GM23338 (cell line): ENCODE results near the gene ROR1. TPM values are rescaled to one million over a fixed set of nuclear protein-coding genes. Genes with fewer than 3 reads are reported as not detected.

ENCODE experiments used
- ATAC-seq: fragments of 200-7000 bp; cut with Tn5 transposase; 3 replicates; pipeline ENCODE4 v1.9.1; 2020
- DNase-seq: peaks from one replicate; pipeline ENCODE4 v3.0.0-alpha.2; 2015; ENCODE audit warnings: low spot score
- H2AFZ ChIP-seq: fragments of 200-600 bp; sonication (generic); 2 replicates; pipeline ENCODE4 v1.8.0; 2016; ENCODE audit warnings: antibody characterized with exemption, mild to moderate bottlenecking, moderate library complexity
- H3F3A ChIP-seq: fragments of 200-600 bp; sonication (generic); replicated peaks from 2 replicates; pipeline ENCODE4 v1.8.0; 2017; ENCODE audit warnings: antibody characterized with exemption, mixed run types, low read depth
- H3K27ac ChIP-seq: fragments of 200-600 bp; sonication (generic); 2 replicates; pipeline ENCODE4 v1.6.1; 2016; ENCODE audit warnings: low read depth
- H3K27me3 ChIP-seq: fragments of 200-600 bp; sonication (generic); 2 replicates; pipeline ENCODE4 v1.8.0; 2016; ENCODE audit warnings: mild to moderate bottlenecking, mixed run types, moderate library complexity; ENCODE audit not compliant: insufficient read depth
- H3K36me3 ChIP-seq: fragments of 200-600 bp; sonication (generic); 2 replicates; pipeline ENCODE4 v1.8.0; 2016; ENCODE audit warnings: mild to moderate bottlenecking; ENCODE audit not compliant: insufficient read depth
- H3K4me1 ChIP-seq: fragments of 200-600 bp; sonication (generic); 2 replicates; pipeline ENCODE4 v1.8.0; 2016; ENCODE audit warnings: mild to moderate bottlenecking, moderate library complexity; ENCODE audit not compliant: insufficient read depth
- H3K4me2 ChIP-seq: fragments of 200-600 bp; sonication (generic); 2 replicates; pipeline ENCODE4 v1.7.1; 2017; ENCODE audit warnings: mixed run types
- H3K4me3 ChIP-seq: fragments of 200-600 bp; sonication (generic); 2 replicates; pipeline ENCODE4 v1.6.1; 2016; ENCODE audit warnings: mixed run types
- H3K79me2 ChIP-seq: fragments of 200-600 bp; sonication (generic); replicated peaks from 2 replicates; pipeline ENCODE4 v1.8.0; 2017; ENCODE audit warnings: mild to moderate bottlenecking; ENCODE audit not compliant: insufficient read depth
- H3K9me2 ChIP-seq: fragments of 200-600 bp; sonication (generic); 2 replicates; pipeline ENCODE4 v1.8.0; 2017; ENCODE audit not compliant: insufficient read depth
- H4K20me1 ChIP-seq: fragments of 200-600 bp; sonication (generic); replicated peaks from 2 replicates; pipeline ENCODE4 v1.8.0; 2017; ENCODE audit warnings: mild to moderate bottlenecking; ENCODE audit not compliant: insufficient read depth
- H3K27ac Mint-ChIP-seq: 2 replicates; pipeline ENCODE4 v1.8.0; 2020; ENCODE audit warnings: inconsistent platforms, mild to moderate bottlenecking, moderate library complexity, mixed read lengths
- H3K27me3 Mint-ChIP-seq: 3 replicates; pipeline ENCODE4 v1.8.0; 2022; ENCODE audit warnings: low read depth, mild to moderate bottlenecking, moderate library complexity, mixed read lengths, inconsistent platforms; ENCODE audit not compliant: insufficient read depth, poor library complexity
- H3K36me3 Mint-ChIP-seq: 3 replicates; pipeline ENCODE4 v1.8.0; 2021; ENCODE audit warnings: low read depth, mild to moderate bottlenecking, inconsistent platforms, moderate library complexity, mixed read lengths
- H3K4me1 Mint-ChIP-seq: 3 replicates; pipeline ENCODE4 v1.8.0; 2020; ENCODE audit warnings: mild to moderate bottlenecking, inconsistent platforms, mixed read lengths
- H3K4me3 Mint-ChIP-seq: 3 replicates; pipeline ENCODE4 v1.8.0; 2021; ENCODE audit warnings: moderate library complexity, mild to moderate bottlenecking, inconsistent platforms, mixed read lengths
- H3K9me3 Mint-ChIP-seq: 3 replicates; pipeline ENCODE4 v1.8.0; 2020; ENCODE audit warnings: moderate library complexity, mild to moderate bottlenecking, inconsistent platforms, mixed read lengths
- CREB1 ChIP-seq: fragments of 250-450 bp; sonication (Bioruptor Pico); IDR thresholded peaks from 2 replicates; pipeline ENCODE4 v1.5.0; 2020; ENCODE audit warnings: low read depth, mild to moderate bottlenecking, moderate library complexity
- CTCF ChIP-seq, 2 experiments: fragments of 200-600 bp in 1 of 2; sonication (generic) in 1 of 2; conservative IDR thresholded peaks; 2 replicates each; pipeline versions ENCODE4 v1.5.1 to v1.6.1; 2016 to 2017; ENCODE audit warnings: antibody characterized with exemption in 2 of 2, low read depth in 2 of 2, mild to moderate bottlenecking in 2 of 2, moderate library complexity in 1 of 2
- ETS1 ChIP-seq: IDR thresholded peaks from 2 replicates; pipeline ENCODE4 v1.6.1; 2016; ENCODE audit warnings: antibody characterized with exemption
- EZH2 ChIP-seq: fragments of 200-600 bp; sonication (generic); IDR thresholded peaks from one replicate; pipeline ENCODE4 v1.8.0; 2017; ENCODE audit warnings: antibody characterized with exemption, mild to moderate bottlenecking, low read depth; ENCODE audit not compliant: unreplicated experiment
- JUNB ChIP-seq: IDR thresholded peaks from one replicate; pipeline ENCODE4 v1.6.1; 2016; ENCODE audit warnings: antibody characterized with exemption; ENCODE audit not compliant: unreplicated experiment
- NANOG ChIP-seq: IDR thresholded peaks from 2 replicates; pipeline ENCODE4 v1.6.1; 2016; ENCODE audit warnings: antibody characterized with exemption, borderline replicate concordance
- POLR2AphosphoS5 ChIP-seq: IDR thresholded peaks from 2 replicates; pipeline ENCODE4 v1.6.1; 2016; ENCODE audit warnings: antibody characterized with exemption, low read depth
- REST ChIP-seq: IDR thresholded peaks from one replicate; pipeline ENCODE4 v1.6.1; 2018; ENCODE audit warnings: antibody characterized with exemption; ENCODE audit not compliant: unreplicated experiment
- STAT1 ChIP-seq: IDR thresholded peaks from one replicate; pipeline ENCODE4 v1.6.1; 2016; ENCODE audit warnings: antibody characterized with exemption; ENCODE audit not compliant: unreplicated experiment
- ZNF114 ChIP-seq: fragments of 250-450 bp; sonication (Bioruptor Pico); IDR thresholded peaks from 2 replicates; pipeline ENCODE4 v1.5.0; 2020; ENCODE audit warnings: mild to moderate bottlenecking, moderate library complexity
- ZNF331 ChIP-seq: fragments of 250-450 bp; sonication (Bioruptor Pico); IDR thresholded peaks from 2 replicates; pipeline ENCODE4 v1.5.0; 2020; ENCODE audit warnings: low read depth, mild to moderate bottlenecking, moderate library complexity
- ZNF462 ChIP-seq: fragments of 250-450 bp; sonication (Bioruptor Pico); IDR thresholded peaks from 2 replicates; pipeline ENCODE4 v1.5.0; 2020; ENCODE audit warnings: mild to moderate bottlenecking, moderate library complexity
- polyA plus RNA-seq: library from polyadenylated mRNA; unstranded; fragments of >200 nt; fragmentation: Nextera tagmentation; extraction: Ambion mirVana; gene quantifications from 2 replicates; pipeline ENCODE4 v1.2.1, GENCODE V29; 2016
- total RNA-seq: library from RNA; depleted of rRNA; stranded (reverse); fragments of >200 nt; shearing (Covaris generic); gene quantifications from 2 replicates; pipeline ENCODE4 v1.2.3, GENCODE V29; 2014

Gene ROR1
- total and polyA plus RNA-seq, 2 experiments from 2014 or later: 59.7 to 96.0 TPM

GRCh38 chr1:64055310-64055709, 281.5 kb downstream of the ROR1 start (continued):
- TF ChIP-seq ZNF462 (CRISPR knock-in tag) (no peak), EZH2 (no peak), JUNB (no peak), ETS1 (no peak)

GRCh38 chr1:64059556-64059955, 285.7 kb downstream of the ROR1 start:
- no peak for ATAC-seq
- Mint-ChIP-seq H3K27me3 (peaks cover 2% of the 10 kb centered on the region), H3K27ac (no peak overlapping the region), H3K9me3 (no peaks in the 10 kb centered on the region; the same call in 2 of the 3 replicates), H3K4me3 (no peak overlapping the region), H3K36me3 (peaks cover 26% of the 10 kb centered on the region), H3K4me1 (peaks cover 30% of the 10 kb centered on the region)
- Histone ChIP-seq H3K79me2 (peaks cover 10% of the 10 kb centered on the region), H3K9me2 (no peaks in the 10 kb centered on the region), H3K4me2 (no peak overlapping the region), H3F3A (no peaks in the 10 kb centered on the region), H3K4me3 (no peak overlapping the region), H3K27ac (no peak overlapping the region), H4K20me1 (peaks cover 39% of the 10 kb centered on the region), H3K27me3 (peaks cover 13% of the 10 kb centered on the region), H3K4me1 (peaks cover 16% of the 10 kb centered on the region), H3K36me3 (no peaks in the 10 kb centered on the region), H2AFZ (no peak overlapping the region)
- DNase-seq: no peak
- TF ChIP-seq REST: no peak
- no peak for TF ChIP-seq CTCF (conservative IDR thresholded peaks at IDR 0.05; ENCODE audit: low read depth in 2 of 2)
- no peak for TF ChIP-seq POLR2AphosphoS5
- TF ChIP-seq ZNF114: no peak
- TF ChIP-seq ETS1: no peak
- no peak for TF ChIP-seq EZH2
- no peak for TF ChIP-seq STAT1
- no peak for TF ChIP-seq CREB1 (CRISPR knock-in tag)
- TF ChIP-seq ZNF331 (CRISPR knock-in tag): no peak
- TF ChIP-seq NANOG: no peak
- TF ChIP-seq JUNB: no peak
